A549 (cell line): Measurements from ENCODE around the gene CSF2.

Experiments used
- BHLHE40 ChIP-seq: IDR thresholded peaks from 2 replicates; pipeline ENCODE4 v1.6.1; 2012; ENCODE audit warnings: low read depth, low read length, inconsistent platforms
- CTCF ChIP-seq: fragments of >200 bp; sonication (Bioruptor Twin); formaldehyde crosslinking; IDR thresholded peaks from 3 replicates; pipeline ENCODE4 v1.5.1; 2016
- MAFK ChIP-seq: fragments of 450-650 bp; IDR thresholded peaks from 2 replicates; pipeline ENCODE4 v1.6.1; 2014; ENCODE audit not compliant: partially characterized antibody
- RFX5 ChIP-seq: fragments of 450-650 bp; IDR thresholded peaks from 2 replicates; pipeline ENCODE4 v1.7.1; 2014; ENCODE audit warnings: antibody characterized with exemption, mild to moderate bottlenecking, moderate library complexity
- RNF2 ChIP-seq: fragments of 200-600 bp; sonication (generic); IDR thresholded peaks from 2 replicates; pipeline ENCODE4 v1.6.1; 2016; ENCODE audit warnings: low read depth, mild to moderate bottlenecking, antibody characterized with exemption, moderate library complexity, borderline replicate concordance

GRCh38 chr5:132064738-132065331 is 8.8 kb upstream of the CSF2 start:
- TF ChIP-seq CTCF (peak; percentile 73), RNF2 (no peak), MAFK (no peak), BHLHE40 (no peak), RFX5 (no peak)
